SH-SY5Y (cell line): Measurements from ENCODE around the gene SAP30BP.

Experiments
- GATA2 ChIP-seq: IDR thresholded peaks from 2 replicates; pipeline ENCODE4 v1.6.1; 2011; ENCODE audit warnings: mild to moderate bottlenecking, low read depth, low read length
- GATA3 ChIP-seq: IDR thresholded peaks from 2 replicates; pipeline ENCODE4 v1.6.1; 2011; ENCODE audit warnings: low read depth, mild to moderate bottlenecking, low read length, moderate library complexity

- TF ChIP-seq GATA2, result no peak
- no peak for TF ChIP-seq GATA3
These were observed 32.2 kb upstream of the SAP30BP start for GRCh38 chr17:75634754-75635609.
